HG03066 (cell line): Measurements from ENCODE around the gene ADRM1.

Source experiments
- ATAC-seq: cut with Tn5 transposase; IDR thresholded peaks from one replicate; pipeline ENCODE4 v1.9.1; 2021; ENCODE audit warnings: low read depth; ENCODE audit not compliant: unreplicated experiment

ADRM1 gene, protein sequence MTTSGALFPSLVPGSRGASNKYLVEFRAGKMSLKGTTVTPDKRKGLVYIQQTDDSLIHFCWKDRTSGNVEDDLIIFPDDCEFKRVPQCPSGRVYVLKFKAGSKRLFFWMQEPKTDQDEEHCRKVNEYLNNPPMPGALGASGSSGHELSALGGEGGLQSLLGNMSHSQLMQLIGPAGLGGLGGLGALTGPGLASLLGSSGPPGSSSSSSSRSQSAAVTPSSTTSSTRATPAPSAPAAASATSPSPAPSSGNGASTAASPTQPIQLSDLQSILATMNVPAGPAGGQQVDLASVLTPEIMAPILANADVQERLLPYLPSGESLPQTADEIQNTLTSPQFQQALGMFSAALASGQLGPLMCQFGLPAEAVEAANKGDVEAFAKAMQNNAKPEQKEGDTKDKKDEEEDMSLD

DNA sequence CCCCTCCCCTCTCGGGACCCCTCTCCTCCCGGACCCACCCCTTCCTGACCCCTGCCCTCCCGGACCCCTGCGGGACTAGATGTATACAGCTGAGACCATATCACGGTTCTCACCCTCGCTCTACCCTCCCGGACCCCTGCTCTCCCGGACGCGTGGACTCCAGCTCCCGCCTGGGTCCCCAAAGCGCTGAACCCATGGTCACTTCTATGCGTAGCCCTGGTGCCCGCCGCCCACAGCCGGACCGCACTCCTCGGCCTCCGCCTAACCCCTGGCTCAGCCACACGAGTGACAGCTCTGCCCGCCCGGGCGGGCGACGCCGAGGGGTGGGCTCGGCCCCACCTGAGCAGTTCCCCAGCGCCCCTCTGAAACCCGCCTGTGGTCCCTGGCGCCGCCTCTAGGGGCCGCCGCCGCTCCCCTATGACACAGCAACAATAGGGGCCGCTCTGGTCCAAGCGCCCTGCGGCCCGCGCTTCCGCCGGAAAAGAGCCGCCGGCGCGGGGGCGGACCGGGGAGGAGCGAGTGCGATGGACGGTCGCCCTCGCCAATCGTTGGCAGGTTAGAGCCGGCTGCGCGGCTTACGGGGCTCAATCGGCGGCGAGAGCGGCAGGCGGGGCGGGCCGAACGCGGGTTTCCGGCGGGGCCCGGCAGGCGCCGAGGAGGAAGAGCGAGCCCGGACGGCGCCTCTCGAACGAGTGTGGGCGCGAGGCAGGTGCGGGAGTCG, at the start of gene ADRM1:
TSS of gene ADRM1 (plus strand) at position 657 of the 721 bp plus-strand sequence. CDS start 572 bp downstream, outside the sequence.
- ATAC-seq = peak; percentile 82

DNA sequence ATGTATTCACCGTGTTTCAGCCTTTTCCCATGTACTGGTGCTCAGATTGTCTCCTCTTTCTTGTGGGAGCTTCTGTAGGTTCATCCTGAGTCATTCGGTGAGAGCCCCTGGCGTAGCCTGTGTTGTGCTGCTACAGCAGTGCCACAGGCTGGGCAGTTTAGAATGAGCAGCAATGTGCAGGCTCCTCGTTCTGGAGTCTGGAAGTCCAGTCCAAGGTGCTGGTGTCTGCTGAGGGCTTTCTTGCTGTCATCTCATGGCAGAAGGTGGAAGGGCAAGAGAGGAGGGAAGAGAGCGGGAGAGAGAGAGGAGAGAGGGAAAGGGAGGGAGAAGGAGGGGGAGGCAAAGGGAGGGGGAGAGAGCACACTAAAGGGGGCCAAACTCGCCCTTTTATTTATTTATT, 49.4 kb upstream of the ADRM1 start:
- no peak for ATAC-seq

DNA sequence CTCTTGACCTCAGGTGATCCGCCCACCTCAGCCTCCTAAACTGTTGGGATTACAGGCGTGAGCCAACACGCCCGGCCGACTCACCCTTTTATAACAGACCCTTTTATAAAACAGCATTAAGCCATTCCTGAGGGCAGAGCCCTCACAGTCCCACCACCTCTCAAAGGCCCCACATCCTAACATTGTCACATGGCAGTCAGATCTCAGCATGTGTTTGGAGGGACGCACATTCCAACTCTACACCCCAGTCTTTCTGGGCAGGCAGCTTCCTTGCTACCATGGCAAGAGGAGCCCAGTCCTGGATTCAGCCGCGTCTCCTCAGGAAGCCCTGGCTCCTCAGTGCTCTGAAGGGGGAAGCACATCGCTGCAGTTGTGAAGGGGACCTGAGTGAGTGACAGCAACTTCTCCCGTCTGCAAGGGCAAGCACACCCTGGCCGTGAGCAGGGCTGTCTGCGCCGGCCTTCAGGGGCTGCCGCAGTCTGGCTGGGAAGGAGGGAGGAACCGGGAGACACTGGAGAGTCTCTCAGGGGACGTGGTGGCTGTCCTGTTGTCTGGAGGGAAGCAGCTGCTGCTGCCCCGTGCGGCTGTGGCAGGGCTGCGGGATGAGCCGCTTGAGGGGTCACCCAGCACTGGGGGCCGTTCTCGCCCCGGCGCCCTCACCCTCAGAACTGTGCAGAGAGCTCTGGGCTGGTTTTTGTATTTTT, 48.6 kb upstream of the ADRM1 start:
- ATAC-seq = no peak

DNA sequence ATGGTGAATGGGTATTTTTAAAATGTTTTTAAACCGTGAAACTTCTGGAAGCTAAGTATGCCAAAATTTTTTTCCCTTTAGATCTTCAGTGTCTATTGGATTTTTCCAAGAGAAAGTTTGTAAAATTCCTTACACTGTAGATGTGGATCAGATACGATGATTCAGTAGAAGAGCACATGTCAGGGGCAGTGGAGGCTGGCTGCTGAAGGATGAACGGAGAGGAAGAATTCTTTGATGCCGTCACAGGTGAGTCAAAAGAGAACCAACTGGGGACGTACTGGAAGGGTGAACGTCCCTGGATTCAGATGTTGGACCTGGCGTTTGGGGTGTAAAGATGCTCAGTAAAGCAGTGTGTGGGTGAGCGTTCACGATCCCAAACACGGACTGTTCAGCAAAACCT, 46.8 kb upstream of the ADRM1 start:
- ATAC-seq = no peak

DNA sequence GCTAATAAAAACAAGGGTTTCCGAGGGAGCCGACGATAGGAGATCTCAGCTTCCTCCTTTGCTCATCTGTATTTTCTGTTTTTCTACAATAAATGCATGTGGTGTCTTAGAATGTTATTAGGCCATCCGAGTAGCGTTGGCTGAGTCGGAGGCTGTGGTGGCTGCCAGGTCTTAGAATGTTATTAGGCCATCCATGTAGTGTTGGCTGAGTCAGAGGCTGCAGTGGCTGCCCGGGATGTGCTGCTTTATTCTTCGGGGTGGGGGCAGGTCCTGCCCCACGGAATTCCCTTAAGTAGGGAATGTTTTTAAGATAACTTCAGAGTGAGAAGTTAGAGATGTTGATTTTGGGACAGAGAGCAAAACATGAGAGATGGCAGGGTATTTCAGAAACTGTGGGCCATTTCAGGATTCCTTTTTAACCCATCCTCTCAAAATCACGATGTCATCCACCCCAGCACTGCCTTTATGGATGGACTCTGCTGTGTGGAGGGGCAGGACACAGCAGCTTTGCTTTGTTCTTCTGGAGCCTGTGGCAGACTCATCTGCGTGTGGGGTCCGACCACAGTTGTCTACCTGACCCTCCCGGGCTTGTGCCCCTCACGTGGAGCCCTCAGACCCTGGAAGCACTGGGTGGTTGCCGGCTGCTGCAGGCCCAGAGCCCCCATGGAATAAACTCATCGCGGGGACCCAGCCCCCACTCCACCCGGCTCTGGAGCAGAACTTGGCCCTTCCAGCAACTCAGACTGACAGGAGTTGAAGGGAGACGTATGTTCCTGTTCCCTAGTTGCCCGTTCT, 44.1 kb upstream of the ADRM1 start:
- no peak for ATAC-seq

DNA sequence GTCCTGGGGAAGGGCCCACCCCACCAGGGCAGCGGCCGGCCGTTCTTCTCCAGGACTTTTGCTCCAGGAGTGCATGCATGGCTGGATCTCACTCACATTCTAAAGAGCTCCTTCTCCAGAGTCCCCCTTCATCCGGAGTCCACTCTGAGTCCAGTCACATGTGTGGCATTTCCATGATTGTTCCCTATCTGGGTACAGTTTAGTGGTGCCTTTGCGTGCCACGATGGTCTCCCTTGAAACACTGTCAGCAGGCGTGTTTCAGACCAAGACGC, 43.6 kb upstream of the ADRM1 start:
- no peak for ATAC-seq

DNA sequence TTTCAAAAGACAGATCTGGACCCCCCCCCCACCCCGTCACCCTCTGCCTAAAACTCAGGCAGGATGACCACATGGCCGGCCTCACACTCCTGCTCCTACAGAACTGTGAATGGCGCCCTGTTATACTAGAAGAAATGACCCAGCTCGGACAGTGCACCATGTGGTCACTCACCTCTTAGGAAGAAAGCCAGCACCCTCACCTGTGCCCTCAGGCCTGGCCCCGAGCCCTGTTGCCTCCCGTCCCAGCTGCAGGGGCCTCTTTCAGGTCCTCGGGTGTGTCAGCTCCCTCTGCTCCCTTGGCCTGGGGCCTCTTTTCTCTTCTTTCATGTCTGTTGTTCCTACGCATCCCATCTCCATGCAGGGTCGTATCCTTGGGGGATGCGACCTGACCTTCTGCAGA, 40.7 kb upstream of the ADRM1 start:
- ATAC-seq = no peak

DNA sequence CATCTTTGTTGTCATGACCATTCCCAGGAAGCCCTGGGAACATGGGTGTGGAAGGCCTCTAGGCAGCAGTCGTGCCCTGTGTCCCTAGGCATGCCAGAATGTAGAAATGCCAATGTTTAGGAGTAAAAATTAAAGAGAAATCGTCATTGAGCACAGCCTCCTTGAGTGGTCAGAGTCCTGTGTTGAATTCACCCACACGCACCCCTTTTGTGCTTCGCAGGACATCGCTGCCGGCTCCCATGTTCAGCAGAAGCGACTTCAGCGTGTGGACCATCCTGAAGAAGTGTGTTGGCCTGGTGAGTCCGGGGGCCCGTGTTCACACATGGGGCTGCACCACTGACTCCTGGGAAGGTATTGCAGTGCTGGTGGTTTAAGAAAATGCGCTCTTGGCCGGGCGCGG, 39.4 kb upstream of the ADRM1 start:
- ATAC-seq = no peak

DNA sequence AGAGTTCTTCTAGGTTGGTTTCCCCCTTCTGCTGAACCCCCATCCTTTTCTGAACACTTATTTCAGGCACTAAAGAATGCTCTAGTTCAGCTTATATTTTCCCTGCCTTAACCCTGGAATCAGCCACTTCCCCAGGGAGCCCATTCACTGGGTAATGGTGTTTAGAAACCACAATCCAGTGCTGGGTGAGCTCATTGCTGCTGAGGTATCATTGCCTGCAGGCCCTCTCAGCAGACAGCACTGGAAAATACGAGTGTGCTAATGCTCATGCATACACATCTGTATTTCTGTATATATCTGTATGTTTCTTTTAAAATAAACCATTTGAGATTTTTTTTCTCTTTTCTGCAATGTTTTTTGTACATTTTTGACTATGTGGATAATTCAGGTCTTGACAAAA, 37.4 kb upstream of the ADRM1 start:
- no peak for ATAC-seq

DNA sequence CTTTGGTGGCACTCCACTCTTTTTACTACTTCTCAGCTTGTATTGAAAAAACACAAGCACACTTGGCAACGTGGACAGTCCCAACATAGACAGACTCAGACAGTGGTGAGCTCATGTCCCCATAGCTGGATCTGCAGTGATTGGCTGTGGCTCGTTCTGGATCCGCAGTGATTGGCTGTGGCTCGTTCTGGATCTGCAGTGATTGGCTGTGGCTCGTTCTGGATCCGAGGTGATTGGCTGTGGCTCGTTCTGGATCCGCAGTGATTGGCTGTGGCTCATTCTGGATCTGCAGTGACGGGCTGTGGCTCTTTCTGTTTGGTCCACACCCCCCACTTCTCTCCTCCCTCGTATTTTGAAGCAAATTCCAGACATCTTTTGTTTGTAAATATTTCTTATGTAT, 36.5 kb upstream of the ADRM1 start:
- ATAC-seq = no peak

DNA sequence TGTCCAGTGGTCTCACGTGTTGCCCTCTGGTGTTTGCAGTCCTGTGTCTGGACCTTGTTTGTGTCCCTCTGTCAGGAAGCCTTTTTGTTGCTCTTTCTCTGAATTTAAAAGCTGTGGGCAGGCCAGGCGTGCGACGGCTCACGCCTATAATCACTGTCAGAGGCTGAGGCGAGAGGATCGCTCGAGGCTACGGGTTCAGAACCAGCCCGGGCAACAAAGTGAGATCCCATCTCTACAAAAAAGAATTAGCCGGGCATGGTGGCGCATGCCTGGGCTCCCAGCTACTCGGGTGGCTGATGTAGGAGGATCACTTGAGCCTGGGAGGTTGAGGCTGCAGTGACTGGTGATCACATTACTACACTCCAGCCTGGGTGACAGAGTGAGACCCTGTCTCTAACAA, 35.9 kb upstream of the ADRM1 start:
- no peak for ATAC-seq

DNA sequence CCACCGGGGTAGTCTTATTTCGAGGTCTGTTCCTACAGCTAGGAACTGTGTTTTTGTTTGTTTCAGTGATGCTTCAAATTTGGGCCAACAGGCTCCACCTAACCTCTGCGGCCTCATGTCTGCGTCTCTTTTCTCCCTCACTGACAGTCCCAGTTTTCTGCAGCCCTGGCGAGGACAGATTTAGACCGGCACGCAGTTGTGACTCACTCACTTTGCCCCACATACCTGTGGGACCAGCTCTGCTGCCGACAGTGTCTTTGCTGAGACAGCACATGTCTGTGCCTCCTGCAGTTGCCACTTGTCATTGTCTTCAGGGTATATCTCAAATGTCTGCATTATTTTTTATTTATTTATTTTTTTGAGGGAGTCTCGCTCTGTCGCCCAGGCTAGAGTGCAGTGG, 35.3 kb upstream of the ADRM1 start:
- ATAC-seq = no peak

DNA sequence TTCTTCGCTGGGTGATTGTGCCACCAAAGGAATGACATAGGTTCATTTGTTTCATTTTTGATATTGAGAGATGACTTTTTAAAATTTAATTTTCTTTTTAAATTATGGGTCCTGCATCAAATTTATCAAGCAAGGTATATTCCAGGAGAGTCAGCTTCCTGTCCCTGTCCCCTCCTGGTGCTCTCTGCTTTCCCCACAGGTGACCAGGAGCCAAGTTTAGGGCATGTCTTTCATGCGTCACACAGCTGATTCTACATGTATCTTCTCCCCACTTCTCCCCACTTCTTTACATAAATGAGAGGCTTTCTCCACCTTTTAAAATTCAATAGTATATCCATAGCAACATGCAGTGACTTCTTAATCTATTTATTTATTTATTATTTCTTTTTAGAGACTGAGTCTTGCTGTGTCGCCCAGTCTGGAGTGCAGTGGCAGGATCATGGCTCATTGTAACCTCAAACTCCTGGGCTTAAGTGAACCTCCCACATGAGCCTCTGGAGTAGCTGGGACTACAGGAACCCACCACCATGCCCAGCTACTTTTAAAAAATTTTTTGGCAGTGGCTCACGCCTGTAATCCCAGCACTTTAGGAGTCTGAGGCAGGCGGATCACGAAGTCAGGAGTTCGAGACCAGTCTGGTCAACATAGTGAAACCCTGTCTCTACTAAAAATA, 34.4 kb upstream of the ADRM1 start:
- no peak for ATAC-seq

DNA sequence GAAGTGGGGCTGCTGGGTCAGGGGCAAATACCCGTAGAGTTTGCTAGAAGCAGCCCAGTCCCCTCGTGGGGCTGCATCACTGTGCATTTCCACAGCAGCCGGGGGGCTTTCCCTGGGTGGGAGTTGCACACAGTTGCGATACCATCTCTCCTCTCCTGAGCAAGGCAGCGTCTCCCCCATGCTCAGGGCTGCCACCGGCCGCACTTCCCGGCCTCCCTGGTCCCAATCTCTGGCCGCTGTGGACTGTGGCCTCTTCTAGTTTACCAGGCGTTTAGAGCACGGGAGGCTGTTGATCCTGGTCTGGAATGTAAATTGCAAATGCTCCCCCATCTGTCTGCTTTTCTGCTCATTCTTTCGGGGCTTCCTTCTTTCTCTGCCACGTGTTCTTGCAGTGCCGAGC, 33.4 kb upstream of the ADRM1 start:
- ATAC-seq = no peak

DNA sequence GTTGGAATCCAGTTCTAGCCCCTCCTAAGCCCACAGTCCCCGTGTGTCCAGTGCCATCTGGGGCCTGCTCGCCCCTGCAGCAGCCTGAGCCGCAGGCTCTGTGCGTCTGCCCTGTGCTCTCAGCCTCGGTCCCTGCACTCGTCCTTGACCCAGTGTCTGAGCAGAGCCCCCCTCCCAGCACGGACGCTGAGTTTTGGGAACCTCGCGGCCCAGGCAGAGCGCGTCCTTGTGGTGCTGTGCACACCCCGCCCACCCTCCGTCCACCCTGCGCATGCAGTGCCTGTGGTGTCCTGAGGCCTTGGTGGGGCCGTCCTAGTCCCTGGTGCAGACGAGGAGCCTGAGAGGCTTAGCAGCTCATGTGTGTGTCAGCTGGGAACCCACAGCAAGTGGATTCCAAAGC, 32.9 kb upstream of the ADRM1 start:
- ATAC-seq = no peak

DNA sequence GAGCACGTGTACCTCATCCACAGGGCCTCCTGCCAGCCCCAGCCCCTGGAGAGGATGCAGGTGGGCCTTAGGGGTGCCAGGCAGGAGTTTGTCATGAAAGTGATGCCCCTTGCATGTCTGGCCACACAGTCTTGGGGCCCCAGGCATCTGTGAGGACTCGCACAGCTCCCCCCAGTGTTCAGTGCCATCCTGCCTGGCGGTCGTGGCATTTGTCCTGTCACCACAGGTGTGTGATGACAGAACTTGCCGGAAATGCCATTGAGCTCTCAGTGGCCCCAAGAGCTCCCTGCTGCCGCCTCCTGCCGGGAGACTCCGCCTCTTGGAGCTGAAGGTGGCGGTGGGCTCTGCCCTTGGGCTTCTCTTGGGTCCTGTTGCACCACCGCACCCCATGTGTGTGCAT, 30.6 kb upstream of the ADRM1 start:
- ATAC-seq = no peak

DNA sequence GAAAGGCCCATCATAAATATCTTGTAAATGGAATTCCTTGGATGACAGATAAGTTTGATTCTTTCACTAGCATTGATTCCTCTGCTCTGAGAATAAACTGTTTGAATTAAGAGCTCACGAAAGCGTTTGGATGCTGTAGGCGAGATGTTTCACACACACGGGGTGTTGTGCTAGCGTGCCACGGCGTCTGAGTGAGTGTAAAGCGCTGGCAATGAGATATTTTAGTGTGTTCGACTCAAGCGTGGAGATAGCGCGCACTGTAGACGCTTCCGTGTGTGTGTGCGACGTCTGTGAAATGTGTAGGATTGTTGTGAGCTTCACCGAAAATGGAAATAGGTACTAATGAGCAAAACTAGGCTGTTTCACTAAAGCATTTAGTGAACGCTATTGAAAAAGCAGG, 29.4 kb upstream of the ADRM1 start:
- ATAC-seq = no peak

DNA sequence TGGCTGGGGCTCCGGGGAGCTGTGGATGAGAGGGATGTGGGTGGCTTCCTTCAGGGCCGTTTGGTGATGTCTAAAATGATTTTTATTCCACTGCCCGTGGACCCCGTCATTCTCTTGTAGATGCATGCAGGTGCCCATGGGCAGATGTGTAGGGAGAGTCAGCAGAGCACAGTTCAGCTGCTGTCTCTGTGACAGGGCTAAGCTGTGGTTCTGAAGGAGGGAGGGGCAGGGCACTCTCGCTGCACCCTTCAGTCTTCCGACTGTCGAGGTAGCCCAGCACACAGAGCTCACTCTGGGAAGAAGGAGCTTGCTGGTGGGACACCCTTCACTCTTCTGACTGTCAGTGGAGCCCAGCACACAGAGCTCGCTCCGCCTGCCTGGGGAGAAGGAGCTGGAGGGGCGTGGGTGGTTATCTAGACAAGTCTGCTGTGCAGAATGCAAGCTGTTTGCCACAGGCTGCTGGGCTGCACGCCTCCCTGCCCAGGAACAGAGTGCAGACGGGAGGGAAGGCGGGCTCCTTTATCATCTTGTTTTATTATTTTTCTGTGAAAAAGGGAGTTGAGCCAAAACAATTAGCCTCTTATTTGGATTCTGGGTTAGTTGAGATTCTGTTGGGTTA, 28.4 kb upstream of the ADRM1 start:
- no peak for ATAC-seq

DNA sequence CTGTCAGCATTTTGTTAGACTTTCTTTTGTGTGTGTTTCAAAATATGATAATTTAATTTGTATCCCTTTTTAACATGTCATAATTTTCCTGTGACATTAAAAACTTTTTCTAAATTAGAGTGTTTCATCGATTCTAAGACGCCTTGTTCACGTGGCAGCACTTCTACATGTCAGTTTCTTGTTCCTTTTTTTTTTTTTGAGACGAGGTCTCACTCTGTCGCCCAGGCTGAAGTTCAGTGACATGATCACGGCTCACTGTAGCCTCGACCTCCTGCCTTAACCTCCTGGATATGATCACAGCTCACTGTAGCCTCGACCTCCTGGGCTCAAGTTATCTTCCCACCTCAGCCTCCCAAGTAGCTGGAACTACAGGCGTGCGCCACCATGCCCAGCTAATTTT, 27.6 kb upstream of the ADRM1 start:
- ATAC-seq = no peak

DNA sequence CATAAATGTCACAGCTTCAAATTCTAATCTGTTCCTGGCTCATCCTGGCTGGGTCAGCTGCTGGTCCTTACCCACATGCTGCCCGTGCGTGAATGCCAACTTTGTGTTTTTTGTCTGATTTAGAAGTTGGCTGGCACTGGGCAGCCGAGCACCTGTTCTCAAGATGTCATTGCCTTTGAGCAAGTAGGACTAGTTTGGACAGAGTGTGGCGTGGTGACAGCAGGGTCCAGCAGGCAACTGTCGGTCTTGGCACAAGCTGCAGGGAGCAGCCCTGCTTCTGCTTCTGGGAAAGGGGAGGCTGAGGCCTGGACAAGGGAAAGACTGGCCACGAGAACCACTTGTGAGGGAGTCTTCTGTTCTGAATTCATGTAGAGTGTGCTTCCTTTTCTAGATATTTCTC, 26.4 kb upstream of the ADRM1 start:
- ATAC-seq = no peak
